C4-2B (cell line): ENCODE results near the gene SRMS.

ENCODE experiments used
- ZFX ChIP-seq: fragments of 450-650 bp; IDR thresholded peaks from 2 replicates; pipeline ENCODE4 v1.6.1; 2017
- TF ChIP-seq, protein P1 (sequence below): fragments of 450-650 bp; conservative IDR thresholded peaks from 2 replicates; pipeline ENCODE4 v1.5.1; 2017; ENCODE audit warnings: mild to moderate bottlenecking

DNA sequence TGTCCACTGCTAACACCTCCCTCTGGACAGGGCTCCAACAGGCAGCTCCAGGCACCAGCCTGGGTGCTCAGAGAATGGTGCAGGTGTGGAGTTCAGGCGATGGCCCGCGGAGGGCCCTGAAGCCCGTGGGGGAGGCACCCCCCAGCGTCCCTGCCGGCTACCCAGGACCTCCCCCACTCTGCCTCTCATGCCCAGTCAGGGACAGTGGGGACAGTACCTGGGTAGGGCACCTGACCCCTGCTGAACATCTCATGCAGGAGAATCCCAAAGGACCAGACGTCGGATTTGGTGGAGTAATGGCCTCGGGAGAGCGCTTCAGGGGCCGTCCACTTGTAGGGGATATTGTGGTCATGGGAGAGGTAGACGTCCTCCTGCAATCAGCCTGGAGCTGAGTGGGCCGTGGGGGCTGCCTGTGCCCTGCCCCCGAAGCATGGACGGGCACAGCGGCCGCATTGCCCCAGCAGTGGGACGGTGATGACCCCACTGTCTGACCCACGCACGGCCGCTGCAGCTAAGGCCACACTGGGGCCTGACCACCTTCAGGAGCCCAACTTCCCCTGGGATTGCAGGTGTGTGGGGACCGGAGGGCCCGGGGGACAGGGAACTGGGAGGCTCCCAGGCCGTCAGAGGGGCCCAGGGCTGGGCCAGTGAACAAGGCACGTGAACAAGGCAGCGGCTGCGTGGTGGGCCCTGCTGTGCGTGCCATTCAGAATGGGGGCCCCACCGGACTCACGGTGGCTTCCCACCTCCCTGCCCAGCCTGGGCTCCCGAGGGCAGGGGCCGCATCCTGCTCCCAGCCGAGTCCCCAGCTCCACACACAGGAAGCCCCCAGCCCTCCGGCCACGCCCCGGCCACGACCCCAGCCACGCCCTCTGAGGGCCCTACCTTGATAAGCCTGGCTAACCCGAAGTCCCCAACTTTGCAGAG, 17.4 kb downstream of the SRMS start:
- TF ChIP-seq, protein P1, sequence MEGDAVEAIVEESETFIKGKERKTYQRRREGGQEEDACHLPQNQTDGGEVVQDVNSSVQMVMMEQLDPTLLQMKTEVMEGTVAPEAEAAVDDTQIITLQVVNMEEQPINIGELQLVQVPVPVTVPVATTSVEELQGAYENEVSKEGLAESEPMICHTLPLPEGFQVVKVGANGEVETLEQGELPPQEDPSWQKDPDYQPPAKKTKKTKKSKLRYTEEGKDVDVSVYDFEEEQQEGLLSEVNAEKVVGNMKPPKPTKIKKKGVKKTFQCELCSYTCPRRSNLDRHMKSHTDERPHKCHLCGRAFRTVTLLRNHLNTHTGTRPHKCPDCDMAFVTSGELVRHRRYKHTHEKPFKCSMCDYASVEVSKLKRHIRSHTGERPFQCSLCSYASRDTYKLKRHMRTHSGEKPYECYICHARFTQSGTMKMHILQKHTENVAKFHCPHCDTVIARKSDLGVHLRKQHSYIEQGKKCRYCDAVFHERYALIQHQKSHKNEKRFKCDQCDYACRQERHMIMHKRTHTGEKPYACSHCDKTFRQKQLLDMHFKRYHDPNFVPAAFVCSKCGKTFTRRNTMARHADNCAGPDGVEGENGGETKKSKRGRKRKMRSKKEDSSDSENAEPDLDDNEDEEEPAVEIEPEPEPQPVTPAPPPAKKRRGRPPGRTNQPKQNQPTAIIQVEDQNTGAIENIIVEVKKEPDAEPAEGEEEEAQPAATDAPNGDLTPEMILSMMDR = no peak
- TF ChIP-seq ZFX = no peak
